B cell (primary cell): Measurements from ENCODE around the gene PBLD.

Experiments
- EZH2 ChIP-seq: IDR thresholded peaks from 2 replicates; pipeline ENCODE4 v1.6.1; 2012; ENCODE audit warnings: borderline replicate concordance, low read depth, mild to moderate bottlenecking, moderate library complexity, low read length; ENCODE audit not compliant: insufficient read depth, poor library complexity, severe bottlenecking
- TF ChIP-seq, protein P1 (sequence below): fragments of 200-600 bp; IDR thresholded peaks from one replicate; pipeline ENCODE4 v1.8.0; 2022; ENCODE audit warnings: antibody characterized with exemption, mild to moderate bottlenecking

DNA sequence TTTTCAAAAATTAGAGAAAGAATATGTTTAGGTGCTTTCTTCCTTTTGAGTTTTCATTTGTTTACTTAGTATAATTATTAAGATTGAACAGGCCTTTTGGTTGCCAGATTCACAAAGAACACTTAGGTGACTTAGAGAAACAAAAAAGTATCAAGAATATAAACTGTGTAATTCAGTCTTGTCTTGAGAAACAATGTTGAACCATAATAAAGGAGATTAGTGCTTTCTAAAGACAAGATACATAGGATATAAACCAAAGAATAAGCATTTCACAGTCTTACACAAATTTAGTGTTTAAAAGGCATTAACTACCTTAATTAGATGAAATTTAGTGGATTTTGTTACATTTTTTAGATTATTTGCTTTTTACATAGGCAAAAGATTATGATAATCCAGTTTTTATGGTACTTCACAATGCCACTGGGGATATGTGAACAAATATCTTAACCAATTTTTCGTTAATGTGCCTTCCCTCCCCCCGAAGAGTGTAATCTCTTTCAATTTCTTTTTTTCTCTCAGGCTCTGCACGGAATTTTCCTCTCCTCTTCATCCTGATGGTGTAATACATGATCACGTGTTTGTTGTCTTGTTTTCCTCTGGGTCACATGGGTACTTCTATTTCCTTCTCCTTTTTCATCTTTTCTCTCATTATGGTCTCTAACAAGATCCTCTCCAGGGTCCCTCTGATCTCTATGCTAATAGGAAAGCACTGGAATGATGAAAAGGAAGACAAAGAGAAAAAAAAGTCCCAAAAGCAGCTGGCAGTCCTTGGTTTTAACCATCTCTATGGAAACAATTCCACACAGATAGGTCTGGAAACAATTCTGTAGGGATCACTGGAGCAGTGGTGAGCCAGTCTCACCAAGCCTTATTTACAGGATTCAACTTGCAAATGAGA, 4.6 kb downstream of the PBLD start:
- TF ChIP-seq, protein P1, sequence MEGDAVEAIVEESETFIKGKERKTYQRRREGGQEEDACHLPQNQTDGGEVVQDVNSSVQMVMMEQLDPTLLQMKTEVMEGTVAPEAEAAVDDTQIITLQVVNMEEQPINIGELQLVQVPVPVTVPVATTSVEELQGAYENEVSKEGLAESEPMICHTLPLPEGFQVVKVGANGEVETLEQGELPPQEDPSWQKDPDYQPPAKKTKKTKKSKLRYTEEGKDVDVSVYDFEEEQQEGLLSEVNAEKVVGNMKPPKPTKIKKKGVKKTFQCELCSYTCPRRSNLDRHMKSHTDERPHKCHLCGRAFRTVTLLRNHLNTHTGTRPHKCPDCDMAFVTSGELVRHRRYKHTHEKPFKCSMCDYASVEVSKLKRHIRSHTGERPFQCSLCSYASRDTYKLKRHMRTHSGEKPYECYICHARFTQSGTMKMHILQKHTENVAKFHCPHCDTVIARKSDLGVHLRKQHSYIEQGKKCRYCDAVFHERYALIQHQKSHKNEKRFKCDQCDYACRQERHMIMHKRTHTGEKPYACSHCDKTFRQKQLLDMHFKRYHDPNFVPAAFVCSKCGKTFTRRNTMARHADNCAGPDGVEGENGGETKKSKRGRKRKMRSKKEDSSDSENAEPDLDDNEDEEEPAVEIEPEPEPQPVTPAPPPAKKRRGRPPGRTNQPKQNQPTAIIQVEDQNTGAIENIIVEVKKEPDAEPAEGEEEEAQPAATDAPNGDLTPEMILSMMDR: no peak
- no peak for TF ChIP-seq EZH2
